GM21360 (cell line): ENCODE measurements around the gene MVB12B.
"Not testable (repeated sequence)": the region's sequence is repeated elsewhere in the genome, so short reads cannot be mapped to it uniquely, and the experiment has no call there.

Experiments used
- ATAC-seq: cut with Tn5 transposase; IDR thresholded peaks from one replicate; pipeline ENCODE4 v1.9.1; 2021; ENCODE audit warnings: mild to moderate bottlenecking, moderate library complexity; ENCODE audit not compliant: unreplicated experiment

The MVB12B gene

GRCh38 chr9:126551812-126552211 is 225.2 kb downstream of the MVB12B start:
- ATAC-seq: no peak

- no peak for ATAC-seq
Measured at GRCh38 chr9:126554292-126554691, 227.7 kb downstream of the MVB12B start.

GRCh38 chr9:126555421-126555820 is 228.8 kb downstream of the MVB12B start:
- ATAC-seq: not testable (repeated sequence)
